Measurements from ENCODE around the gene SERTAD2. TPM values are rescaled to one million over a fixed set of nuclear protein-coding genes. Genes with fewer than 3 reads are reported as not detected.
A peak's percentile ranks its signal among the peaks of the same experiment; 100 is the strongest.

Gene SERTAD2
- total RNA-seq, 1 experiment from 2014 or later: 20.1 TPM

- no peak for DNase-seq (ENCODE audit: extremely low read depth, low read depth)
These were observed 59.3 kb downstream of the SERTAD2 start for GRCh38 chr2:64594226-64594989.

- DNase-seq (ENCODE audit: extremely low read depth, low read depth): no peak
These were observed 60.6 kb downstream of the SERTAD2 start for GRCh38 chr2:64593035-64593655.

- DNase-seq (ENCODE audit: extremely low read depth, low read depth): no peak
These were observed 62.5 kb downstream of the SERTAD2 start for GRCh38 chr2:64591188-64591587.

DNA sequence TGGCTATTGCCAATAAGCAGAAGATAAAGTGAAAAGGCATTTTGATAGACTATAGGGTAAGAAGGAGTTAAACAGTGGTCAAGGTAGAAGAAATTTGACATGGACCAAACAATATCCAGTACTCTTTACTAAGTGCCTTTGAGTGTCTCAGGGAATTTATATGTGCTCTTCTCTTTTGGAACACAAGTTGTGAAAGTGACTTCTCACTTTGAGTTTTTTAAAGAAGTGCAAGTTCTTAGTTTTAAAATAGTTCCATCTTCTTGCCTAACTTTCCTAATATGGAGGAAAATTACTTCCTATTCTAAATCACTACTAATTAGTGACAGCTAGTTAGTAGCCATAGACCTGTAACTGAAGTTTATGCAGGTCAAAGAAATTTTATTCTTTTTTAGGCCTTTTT, 66.2 kb downstream of the SERTAD2 start:
- no peak for DNase-seq (ENCODE audit: extremely low read depth, low read depth)

DNA sequence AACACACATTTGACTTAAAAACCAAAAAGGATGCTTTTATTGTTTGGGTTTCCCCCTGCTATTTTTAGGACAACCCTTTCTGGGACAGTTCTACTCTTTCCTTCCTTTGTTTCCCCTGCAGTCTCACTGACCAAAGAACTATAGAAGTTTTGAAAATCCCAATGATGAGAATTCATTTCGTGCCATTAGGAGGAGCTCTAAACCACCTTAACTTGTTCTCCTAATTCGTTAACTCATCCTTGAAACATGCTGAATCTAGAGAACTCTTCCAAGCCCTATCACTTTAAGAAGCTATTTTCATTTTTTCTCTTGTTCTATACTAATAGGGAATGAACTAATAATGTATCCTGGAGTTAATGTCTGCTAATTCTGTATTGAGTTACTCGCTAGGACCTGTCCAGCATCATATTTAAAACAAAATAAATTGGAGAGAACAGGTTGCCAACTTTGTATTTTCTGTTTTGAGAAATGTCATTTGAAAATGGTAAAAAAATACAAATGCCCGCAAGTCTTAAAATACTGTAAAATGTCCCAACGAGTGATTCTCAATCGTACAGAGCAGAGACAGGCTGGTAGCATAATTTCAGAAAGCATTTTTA, 66.7 kb downstream of the SERTAD2 start:
- DNase-seq (ENCODE audit: extremely low read depth, low read depth): peak; percentile 60

DNA sequence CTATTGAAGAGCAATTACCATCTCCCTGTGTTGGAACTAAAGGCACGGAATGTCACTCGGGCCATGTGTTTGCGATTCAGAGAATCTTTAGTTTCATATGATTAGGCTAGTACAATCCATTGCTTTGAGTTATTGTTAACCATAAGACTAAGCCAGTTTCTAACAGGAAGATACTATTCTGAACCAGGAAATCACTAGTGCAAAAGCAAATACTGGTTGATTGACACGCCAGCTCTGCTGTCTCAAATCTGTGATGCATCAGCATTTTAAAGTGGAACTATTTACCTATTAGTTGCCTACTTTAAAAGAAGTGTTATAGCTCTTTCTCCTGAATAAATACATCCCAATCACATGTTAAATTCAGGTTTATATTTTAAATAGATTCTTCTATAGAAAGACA, 67.7 kb downstream of the SERTAD2 start:
- DNase-seq (ENCODE audit: extremely low read depth, low read depth): no peak

DNA sequence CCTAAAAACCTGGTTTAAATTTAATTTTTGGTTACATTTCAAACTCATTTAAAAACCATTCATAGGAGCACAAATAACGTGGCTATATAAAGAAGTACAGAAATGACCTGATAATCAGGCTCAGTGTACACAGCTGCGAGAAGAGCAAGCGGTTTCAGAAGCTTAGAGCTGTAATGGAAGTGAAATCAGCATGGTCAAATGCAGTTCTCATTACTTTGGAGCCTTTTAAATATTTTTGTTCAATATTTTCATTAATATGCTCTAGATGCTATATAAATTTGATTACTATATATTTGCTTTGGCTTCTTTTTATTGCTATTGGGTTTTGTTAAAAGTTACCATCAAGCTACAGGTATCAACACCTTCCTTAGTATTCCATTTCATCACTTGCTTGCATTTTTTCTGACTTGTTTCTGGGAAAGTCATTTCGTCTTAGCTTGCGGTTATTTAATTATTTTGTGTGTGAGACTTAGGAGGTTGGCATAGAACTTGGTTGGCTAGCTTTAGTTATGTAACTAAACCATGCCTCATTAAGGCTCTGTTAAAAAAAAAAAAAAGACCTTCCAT, 70.9 kb downstream of the SERTAD2 start:
- no peak for DNase-seq (ENCODE audit: extremely low read depth, low read depth)

- no peak for DNase-seq (ENCODE audit: extremely low read depth, low read depth)
These were observed 71.8 kb downstream of the SERTAD2 start for GRCh38 chr2:64581777-64582539.

Other genes starting within 250 kb of the SERTAD2 start
- gene LGALSL, start 199.8 kb downstream of the SERTAD2 start, total RNA-seq (2014; rRNA removed; shearing (Covaris generic)): 13.3 and 15.7 TPM in 2 replicates
- gene AFTPH, start 129.6 kb downstream of the SERTAD2 start, total RNA-seq (2014; rRNA removed; shearing (Covaris generic)): 33.7 and 39.4 TPM in 2 replicates

All from NCI-H460 (cell line).